LNCAP (cell line): ENCODE results near the gene CALCB.

Experiments used
- TF ChIP-seq, protein P1 (sequence below): fragments of 450-650 bp; IDR thresholded peaks from 2 replicates; pipeline ENCODE4 v1.5.1; 2017; ENCODE audit warnings: mild to moderate bottlenecking

Gene CALCB

GRCh38 chr11:15115686-15116085 is 42.3 kb downstream of the CALCB start:
- TF ChIP-seq, protein P1, sequence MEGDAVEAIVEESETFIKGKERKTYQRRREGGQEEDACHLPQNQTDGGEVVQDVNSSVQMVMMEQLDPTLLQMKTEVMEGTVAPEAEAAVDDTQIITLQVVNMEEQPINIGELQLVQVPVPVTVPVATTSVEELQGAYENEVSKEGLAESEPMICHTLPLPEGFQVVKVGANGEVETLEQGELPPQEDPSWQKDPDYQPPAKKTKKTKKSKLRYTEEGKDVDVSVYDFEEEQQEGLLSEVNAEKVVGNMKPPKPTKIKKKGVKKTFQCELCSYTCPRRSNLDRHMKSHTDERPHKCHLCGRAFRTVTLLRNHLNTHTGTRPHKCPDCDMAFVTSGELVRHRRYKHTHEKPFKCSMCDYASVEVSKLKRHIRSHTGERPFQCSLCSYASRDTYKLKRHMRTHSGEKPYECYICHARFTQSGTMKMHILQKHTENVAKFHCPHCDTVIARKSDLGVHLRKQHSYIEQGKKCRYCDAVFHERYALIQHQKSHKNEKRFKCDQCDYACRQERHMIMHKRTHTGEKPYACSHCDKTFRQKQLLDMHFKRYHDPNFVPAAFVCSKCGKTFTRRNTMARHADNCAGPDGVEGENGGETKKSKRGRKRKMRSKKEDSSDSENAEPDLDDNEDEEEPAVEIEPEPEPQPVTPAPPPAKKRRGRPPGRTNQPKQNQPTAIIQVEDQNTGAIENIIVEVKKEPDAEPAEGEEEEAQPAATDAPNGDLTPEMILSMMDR: no peak

DNA sequence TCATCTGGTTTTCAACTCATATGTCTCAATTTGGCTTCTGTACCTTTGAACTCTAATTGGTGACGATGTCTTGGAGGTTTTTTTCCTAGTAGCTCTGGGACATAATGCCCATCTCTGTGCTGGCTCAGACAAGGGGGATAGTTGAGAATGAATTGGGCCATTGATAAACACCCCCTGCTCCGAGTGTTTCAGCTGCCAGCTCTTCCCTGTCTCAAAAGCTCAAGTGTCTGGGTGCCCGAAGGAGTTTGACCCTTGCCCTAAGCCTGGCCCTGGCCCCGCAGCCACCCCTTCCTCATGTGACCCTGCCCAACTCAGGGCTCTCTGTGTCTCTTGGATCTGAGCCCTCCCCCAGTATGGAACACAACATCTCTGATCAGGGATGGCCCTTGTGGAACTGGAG is 44.4 kb downstream of the CALCB start:
- TF ChIP-seq, protein P1: no peak

DNA sequence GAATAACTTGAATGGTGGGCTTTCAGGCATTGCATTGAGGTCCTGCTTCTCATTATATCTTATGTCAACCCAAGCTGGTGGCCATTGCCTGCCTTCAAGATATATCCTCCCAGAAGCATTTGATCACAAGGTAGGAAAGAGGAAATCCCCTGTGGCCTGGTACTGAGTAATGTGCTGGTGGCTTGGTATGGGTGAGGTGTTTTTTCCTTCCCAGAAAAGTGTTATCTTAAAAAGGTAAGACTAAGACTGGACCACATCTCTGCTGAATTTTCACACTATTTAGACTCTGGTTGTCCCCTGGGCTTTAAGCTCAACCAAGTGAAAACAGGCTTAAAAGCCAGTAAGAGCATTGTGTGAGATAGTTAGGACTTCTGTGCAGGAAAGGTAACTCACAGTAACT is 45.0 kb downstream of the CALCB start:
- TF ChIP-seq, protein P1: no peak

DNA sequence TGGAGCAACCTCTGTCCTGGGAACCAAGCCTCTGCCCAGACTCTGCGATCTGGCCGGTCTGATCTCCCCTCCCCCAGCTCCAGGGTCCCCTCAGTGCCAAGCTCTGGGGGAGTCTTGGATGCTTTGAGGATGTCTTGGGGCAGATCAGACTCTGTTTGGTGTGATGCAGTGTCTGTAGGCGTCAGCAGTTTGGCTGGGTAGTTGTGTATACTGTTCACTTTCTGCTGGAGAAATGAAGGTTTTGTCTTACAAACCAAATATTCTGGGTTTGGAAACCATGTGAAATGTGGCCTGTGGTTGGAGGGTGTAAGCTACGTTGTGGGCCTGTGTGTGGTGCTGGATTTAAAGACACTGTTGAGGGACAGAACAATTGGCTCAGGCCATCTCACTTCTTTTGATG is 46.0 kb downstream of the CALCB start:
- TF ChIP-seq, protein P1: no peak

GRCh38 chr11:15119826-15120225 is 46.4 kb downstream of the CALCB start:
- TF ChIP-seq, protein P1: no peak

- TF ChIP-seq, protein P1: no peak
These were observed 50.5 kb downstream of the CALCB start for GRCh38 chr11:15123849-15124248.

GRCh38 chr11:15124528-15124927 is 51.1 kb downstream of the CALCB start:
- TF ChIP-seq, protein P1: no peak

- TF ChIP-seq, protein P1: no peak
These were observed 53.9 kb downstream of the CALCB start for GRCh38 chr11:15127341-15127740.
